H9 (cell line): ENCODE measurements around the gene NANOS2. TPM values are rescaled to one million over a fixed set of nuclear protein-coding genes. Genes with fewer than 3 reads are reported as not detected.

ENCODE experiments used
- DNase-seq: peaks from one replicate; pipeline ENCODE4 v3.0.0-alpha.2; 2017
- H2AFZ ChIP-seq: one replicate; pipeline ENCODE4 v1.6.1; 2013; ENCODE audit warnings: mild to moderate bottlenecking, low read length, control low read depth, moderate library complexity
- H2AK5ac ChIP-seq: 2 replicates; pipeline ENCODE4 v1.6.1; 2013; ENCODE audit warnings: low read length, control low read depth, mixed read lengths; ENCODE audit not compliant: insufficient read length
- H2BK120ac ChIP-seq: one replicate; pipeline ENCODE4 v1.6.1; 2013; ENCODE audit warnings: low read depth, mild to moderate bottlenecking, low read length, control low read depth, inconsistent platforms; ENCODE audit not compliant: poor library complexity, severe bottlenecking
- H2BK12ac ChIP-seq: 2 replicates; pipeline ENCODE4 v1.6.1; 2013; ENCODE audit warnings: low read length, control low read depth, mixed read lengths, low read depth; ENCODE audit not compliant: insufficient read length
- H2BK15ac ChIP-seq: 2 replicates; pipeline ENCODE4 v1.6.1; 2013; ENCODE audit warnings: low read depth, low read length, control low read depth
- H2BK20ac ChIP-seq: one replicate; pipeline ENCODE4 v1.6.1; 2013; ENCODE audit warnings: low read depth, mild to moderate bottlenecking, low read length, control low read depth, inconsistent platforms; ENCODE audit not compliant: poor library complexity, severe bottlenecking
- H2BK5ac ChIP-seq: 2 replicates; pipeline ENCODE4 v1.6.1; 2013; ENCODE audit warnings: low read length, control low read depth, mixed read lengths; ENCODE audit not compliant: insufficient read length
- H3K14ac ChIP-seq: 2 replicates; pipeline ENCODE4 v1.6.1; 2013; ENCODE audit warnings: low read length, control low read depth; ENCODE audit not compliant: insufficient read depth
- H3K18ac ChIP-seq: 2 replicates; pipeline ENCODE4 v1.6.1; 2013; ENCODE audit warnings: low read depth, mild to moderate bottlenecking, mixed read lengths, low read length, control low read depth; ENCODE audit not compliant: insufficient read length
- H3K23ac ChIP-seq: 2 replicates; pipeline ENCODE4 v1.6.1; 2013; ENCODE audit warnings: low read length, control low read depth, mixed read lengths, low read depth; ENCODE audit not compliant: insufficient read length
- H3K23me2 ChIP-seq: 2 replicates; pipeline ENCODE4 v1.6.1; 2013; ENCODE audit warnings: low read depth, mild to moderate bottlenecking, mixed read lengths, low read length, control low read depth; ENCODE audit not compliant: insufficient read length, poor library complexity, severe bottlenecking
- H3K27ac ChIP-seq: 2 replicates; pipeline ENCODE4 v1.5.1; 2013; ENCODE audit warnings: low read length, control low read depth, mixed read lengths, low read depth; ENCODE audit not compliant: insufficient read length
- H3K27me3 ChIP-seq: 2 replicates; pipeline ENCODE4 v1.6.1; 2013; ENCODE audit warnings: low read length, control low read depth, inconsistent platforms; ENCODE audit not compliant: insufficient read depth
- H3K4ac ChIP-seq: 2 replicates; pipeline ENCODE4 v1.6.1; 2013; ENCODE audit warnings: low read depth, mild to moderate bottlenecking, control low read depth, inconsistent platforms, low read length, moderate library complexity
- H3K4me1 ChIP-seq: 2 replicates; pipeline ENCODE4 v1.6.1; 2013; ENCODE audit warnings: low read length, control low read depth, inconsistent platforms; ENCODE audit not compliant: insufficient read depth
- H3K4me2 ChIP-seq: 2 replicates; pipeline ENCODE4 v1.6.1; 2013; ENCODE audit warnings: low read length, control low read depth, mixed read lengths; ENCODE audit not compliant: insufficient read length, insufficient read depth
- H3K56ac ChIP-seq: 2 replicates; pipeline ENCODE4 v1.6.1; 2013; ENCODE audit warnings: low read depth, mild to moderate bottlenecking, mixed read lengths, low read length, control low read depth; ENCODE audit not compliant: insufficient read length
- H3K79me1 ChIP-seq: 2 replicates; pipeline ENCODE4 v1.6.1; 2013; ENCODE audit warnings: low read depth, mild to moderate bottlenecking, moderate library complexity, low read length, control low read depth, inconsistent platforms; ENCODE audit not compliant: insufficient read depth, poor library complexity, severe bottlenecking
- H3K79me2 ChIP-seq: 2 replicates; pipeline ENCODE4 v1.6.1; 2013; ENCODE audit warnings: low read length, control low read depth, inconsistent platforms; ENCODE audit not compliant: insufficient read depth
- H3K9ac ChIP-seq: 2 replicates; pipeline ENCODE4 v1.6.1; 2013; ENCODE audit warnings: low read length, control low read depth, mixed read lengths; ENCODE audit not compliant: insufficient read length; ENCODE audit errors: extremely low read depth
- H3K9me3 ChIP-seq: one replicate; pipeline ENCODE4 v1.6.1; 2013; ENCODE audit warnings: low read depth, low read length, inconsistent platforms; ENCODE audit not compliant: control insufficient read depth
- H3T11ph ChIP-seq: one replicate; pipeline ENCODE4 v1.6.1; 2013; ENCODE audit warnings: mild to moderate bottlenecking, low read length, control low read depth, inconsistent platforms
- H4K20me1 ChIP-seq: one replicate; pipeline ENCODE4 v1.6.1; 2013; ENCODE audit not compliant: control insufficient read depth, insufficient read length, insufficient read depth
- H4K5ac ChIP-seq: 2 replicates; pipeline ENCODE4 v1.6.1; 2013; ENCODE audit warnings: low read depth, mild to moderate bottlenecking, mixed read lengths, low read length, control low read depth; ENCODE audit not compliant: insufficient read length
- H4K8ac ChIP-seq: replicated peaks from 2 replicates; pipeline ENCODE4 v1.6.1; 2013; ENCODE audit warnings: low read length, control low read depth, mixed read lengths, low read depth; ENCODE audit not compliant: insufficient read length
- H4K91ac ChIP-seq: 2 replicates; pipeline ENCODE4 v1.6.1; 2013; ENCODE audit warnings: low read depth, mild to moderate bottlenecking, moderate library complexity, mixed read lengths, low read length, control low read depth; ENCODE audit not compliant: insufficient read length
- H3K27ac Mint-ChIP-seq, 3 experiments: 2 replicates in 2 of 3; 3 replicates in 1 of 3; pipeline ENCODE4 v1.8.0; 2020 to 2021; ENCODE audit warnings: mixed read lengths in 3 of 3, mild to moderate bottlenecking in 1 of 3, moderate library complexity in 1 of 3
- H3K27me3 Mint-ChIP-seq: 2 replicates; pipeline ENCODE4 v1.8.0; 2021; ENCODE audit warnings: low read depth, mild to moderate bottlenecking, moderate library complexity, mixed read lengths
- H3K36me3 Mint-ChIP-seq, 3 experiments: 2 replicates in 2 of 3; 3 replicates in 1 of 3; pipeline ENCODE4 v1.8.0; 2020 to 2021; ENCODE audit warnings: low read depth in 3 of 3, mixed read lengths in 3 of 3; ENCODE audit not compliant: insufficient read depth in 1 of 3
- H3K4me1 Mint-ChIP-seq, 2 experiments: 2 replicates each; pipeline ENCODE4 v1.8.0; 2020; ENCODE audit warnings: mixed read lengths in 2 of 2
- H3K4me3 Mint-ChIP-seq, 2 experiments: 2 replicates in 1 of 2; 3 replicates in 1 of 2; pipeline ENCODE4 v1.8.0; 2020 to 2021; ENCODE audit warnings: mild to moderate bottlenecking in 2 of 2, mixed read lengths in 2 of 2, moderate library complexity in 1 of 2
- H3K9me3 Mint-ChIP-seq, 2 experiments: 2 replicates in 1 of 2; 3 replicates in 1 of 2; pipeline ENCODE4 v1.8.0; 2020; ENCODE audit warnings: mild to moderate bottlenecking in 2 of 2, mixed read lengths in 2 of 2, moderate library complexity in 1 of 2
- WGBS: extraction: QIAGEN DNeasy Blood & Tissue Kit; methylation state at CpG from one replicate; pipeline ENCODE4 v1.1.7; 2013; ENCODE audit warnings: missing lambda C conversion rate, low lambda C conversion rate, mixed read lengths; ENCODE audit not compliant: insufficient read length; ENCODE audit errors: extremely low coverage; 5-methylcytosine and 5-hydroxymethylcytosine counted together
- total RNA-seq: library from RNA; stranded (reverse); gene quantifications from 2 replicates; pipeline ENCODE4 v1.2.1, GENCODE V29; 2021
- TF ChIP-seq, protein P1 (sequence below): fragments of 200-600 bp; sonication (generic); conservative IDR thresholded peaks from 3 replicates; pipeline ENCODE4 v1.8.0; 2021; ENCODE audit warnings: antibody characterized with exemption, mild to moderate bottlenecking

Gene NANOS2
- total RNA-seq, 1 experiment from 2014 or later = not detected

DNA sequence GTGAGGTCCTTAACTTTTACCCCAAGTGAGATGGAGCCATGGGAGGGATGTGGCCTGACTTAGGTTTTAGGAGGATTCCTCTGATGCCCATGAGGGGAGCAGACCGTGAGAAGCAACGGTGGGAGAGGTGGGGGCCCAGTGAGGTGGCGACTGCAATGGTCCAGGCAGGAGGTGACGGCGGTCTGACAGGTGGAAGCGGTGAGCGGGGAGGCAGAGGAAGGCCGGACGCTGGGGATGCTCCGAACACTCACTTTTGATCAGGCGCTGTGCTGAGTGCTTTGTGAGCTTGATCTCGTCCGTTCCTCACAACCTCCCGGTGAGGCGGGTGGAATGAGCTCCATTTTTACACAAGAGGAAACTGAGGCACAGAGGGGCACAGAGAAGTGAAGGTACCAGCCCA is 47.4 kb upstream of the NANOS2 start:
- peaks cover 2% of the 10 kb centered on the region for H3K23me2 ChIP-seq
- no peak overlapping the region for H3K9ac ChIP-seq
- H3K14ac ChIP-seq = no peak overlapping the region
- no peaks in the 10 kb centered on the region for H3K27me3 ChIP-seq
- H2AFZ ChIP-seq = no peak overlapping the region
- no peaks in the 10 kb centered on the region for H3K79me1 ChIP-seq
- H3K23ac ChIP-seq = no peak overlapping the region
- no peaks in the 10 kb centered on the region for H3K4me1 ChIP-seq
- no peak overlapping the region for H4K91ac ChIP-seq
- H3K4me2 ChIP-seq = no peak overlapping the region
- Mint-ChIP-seq H3K36me3 (peaks cover 6 to 26% (median 7%) of the 10 kb centered on the region in 3 experiments; a peak in 6 of 7 replicates), H3K4me3 (peak overlapping the region in 1 of 2 experiments; percentile 1; a peak in 1 of 5 replicates), H3K4me1 (peaks cover 11 to 22% of the 10 kb centered on the region in 2 experiments), H3K27ac (peak overlapping the region in 1 of 3 experiments; percentile 56; a peak in 1 of 7 replicates), H3K9me3 (no peaks in the 10 kb centered on the region), H3K27me3 (peaks cover 49% of the 10 kb centered on the region)
- no peak overlapping the region for H2BK12ac ChIP-seq
- H2BK5ac ChIP-seq = no peak overlapping the region
- DNase-seq = no peak
- no peaks in the 10 kb centered on the region for H3K79me2 ChIP-seq
- TF ChIP-seq, protein P1, sequence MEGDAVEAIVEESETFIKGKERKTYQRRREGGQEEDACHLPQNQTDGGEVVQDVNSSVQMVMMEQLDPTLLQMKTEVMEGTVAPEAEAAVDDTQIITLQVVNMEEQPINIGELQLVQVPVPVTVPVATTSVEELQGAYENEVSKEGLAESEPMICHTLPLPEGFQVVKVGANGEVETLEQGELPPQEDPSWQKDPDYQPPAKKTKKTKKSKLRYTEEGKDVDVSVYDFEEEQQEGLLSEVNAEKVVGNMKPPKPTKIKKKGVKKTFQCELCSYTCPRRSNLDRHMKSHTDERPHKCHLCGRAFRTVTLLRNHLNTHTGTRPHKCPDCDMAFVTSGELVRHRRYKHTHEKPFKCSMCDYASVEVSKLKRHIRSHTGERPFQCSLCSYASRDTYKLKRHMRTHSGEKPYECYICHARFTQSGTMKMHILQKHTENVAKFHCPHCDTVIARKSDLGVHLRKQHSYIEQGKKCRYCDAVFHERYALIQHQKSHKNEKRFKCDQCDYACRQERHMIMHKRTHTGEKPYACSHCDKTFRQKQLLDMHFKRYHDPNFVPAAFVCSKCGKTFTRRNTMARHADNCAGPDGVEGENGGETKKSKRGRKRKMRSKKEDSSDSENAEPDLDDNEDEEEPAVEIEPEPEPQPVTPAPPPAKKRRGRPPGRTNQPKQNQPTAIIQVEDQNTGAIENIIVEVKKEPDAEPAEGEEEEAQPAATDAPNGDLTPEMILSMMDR = no peak
- no CpG with 5 or more reads among the region's 15 CpGs for WGBS
- no peaks in the 10 kb centered on the region for H3K9me3 ChIP-seq
- H4K8ac ChIP-seq = no peak overlapping the region
- H3K56ac ChIP-seq = no peak overlapping the region
- no peak overlapping the region for H2BK15ac ChIP-seq
- no peak overlapping the region for H3K4ac ChIP-seq
- H2AK5ac ChIP-seq = no peak overlapping the region
- H3T11ph ChIP-seq = no peak overlapping the region
- H4K5ac ChIP-seq = no peak overlapping the region
- no peak overlapping the region for H2BK20ac ChIP-seq
- H3K18ac ChIP-seq = no peak overlapping the region
- H3K27ac ChIP-seq = no peak overlapping the region
- H2BK120ac ChIP-seq = no peak overlapping the region
- peaks cover 3% of the 10 kb centered on the region for H4K20me1 ChIP-seq
